GM19035 (cell line): ENCODE measurements around the gene USP6NL.

Experiments used
- ATAC-seq: cut with Tn5 transposase; IDR thresholded peaks from one replicate; pipeline ENCODE4 v1.9.1; 2021; ENCODE audit not compliant: unreplicated experiment

Gene USP6NL

GRCh38 chr10:11594589-11595394, 16.7 kb downstream of the USP6NL start:
- ATAC-seq = no peak

- ATAC-seq = no peak
Observed at GRCh38 chr10:11593612-11594011, 17.8 kb downstream of the USP6NL start.

DNA sequence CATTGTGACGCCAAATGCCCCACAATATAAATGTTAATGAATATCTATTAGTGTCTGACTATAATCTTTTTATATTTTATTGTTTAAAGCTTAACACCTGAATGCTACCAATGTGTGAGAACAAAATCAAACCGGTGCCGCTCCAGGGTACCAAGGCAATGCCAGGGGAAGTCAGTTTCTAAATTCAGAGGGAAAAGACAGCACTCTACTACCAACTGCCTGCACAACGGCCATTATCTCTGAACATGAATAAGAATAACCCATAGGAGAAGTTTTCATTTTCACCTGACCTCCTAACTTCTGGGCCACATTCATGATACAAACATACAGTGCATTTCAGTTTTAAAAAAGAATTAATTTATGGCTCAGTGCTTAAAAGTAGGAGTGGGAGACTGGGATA, 21.7 kb downstream of the USP6NL start:
- no peak for ATAC-seq

DNA sequence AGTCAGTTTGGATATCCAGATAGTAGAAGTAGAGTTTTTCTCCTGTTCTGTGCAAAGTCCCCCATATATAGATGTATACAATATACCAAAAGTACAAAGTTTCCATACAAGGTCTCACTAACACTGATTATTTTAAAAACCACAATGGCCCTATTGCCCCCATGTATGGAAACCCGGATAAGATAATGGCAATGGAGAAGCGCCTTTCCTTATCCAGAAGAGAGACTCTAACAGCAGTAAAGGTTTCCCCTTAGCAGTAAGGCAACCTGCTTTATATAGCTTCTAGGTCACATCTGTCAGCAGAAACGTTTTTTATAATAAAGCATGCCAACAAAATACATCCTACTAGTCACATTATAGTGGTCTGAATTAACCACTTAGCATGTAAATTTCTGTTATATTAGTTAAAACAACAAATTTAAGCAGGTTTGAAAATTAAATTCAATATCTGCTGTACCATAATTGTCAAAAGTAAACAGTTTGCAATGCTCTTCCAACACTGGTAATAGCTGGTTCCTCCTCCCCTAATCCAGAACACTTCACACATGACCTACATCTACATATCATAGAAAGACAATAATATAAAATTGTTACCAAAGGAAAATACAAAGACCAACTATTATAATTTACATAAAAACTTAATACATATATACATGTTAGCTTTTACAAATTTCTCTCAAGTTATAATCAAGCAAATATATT, 22.4 kb downstream of the USP6NL start:
- ATAC-seq = no peak

DNA sequence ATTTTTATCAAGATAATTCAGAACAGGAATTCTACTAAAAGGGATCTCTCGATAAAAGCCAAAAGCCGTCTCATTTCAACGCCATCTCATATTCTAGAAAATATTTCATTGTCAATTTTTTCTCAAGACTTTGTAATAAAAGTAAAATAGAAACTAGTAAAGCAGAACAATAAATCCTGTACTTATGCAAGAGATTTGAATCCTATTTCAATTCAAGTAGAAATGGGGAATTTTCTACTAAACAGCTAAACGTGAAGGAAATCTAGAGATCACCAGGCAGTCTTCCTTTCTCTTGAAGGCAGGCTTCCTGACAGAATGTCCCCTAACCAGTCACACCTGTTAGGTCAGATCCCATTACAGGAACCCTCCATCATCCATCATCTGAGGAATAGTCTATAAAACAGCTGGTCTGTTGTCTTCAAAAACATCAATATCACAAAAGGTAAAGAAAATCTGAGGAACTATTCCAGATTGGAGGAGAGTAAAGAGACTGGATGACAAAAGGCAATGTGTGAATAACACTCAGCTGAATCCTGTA, 23.7 kb downstream of the USP6NL start:
- no peak for ATAC-seq

GRCh38 chr10:11586170-11586569, 25.3 kb downstream of the USP6NL start:
- ATAC-seq = no peak

GRCh38 chr10:11581213-11581612, 30.2 kb downstream of the USP6NL start:
- no peak for ATAC-seq

DNA sequence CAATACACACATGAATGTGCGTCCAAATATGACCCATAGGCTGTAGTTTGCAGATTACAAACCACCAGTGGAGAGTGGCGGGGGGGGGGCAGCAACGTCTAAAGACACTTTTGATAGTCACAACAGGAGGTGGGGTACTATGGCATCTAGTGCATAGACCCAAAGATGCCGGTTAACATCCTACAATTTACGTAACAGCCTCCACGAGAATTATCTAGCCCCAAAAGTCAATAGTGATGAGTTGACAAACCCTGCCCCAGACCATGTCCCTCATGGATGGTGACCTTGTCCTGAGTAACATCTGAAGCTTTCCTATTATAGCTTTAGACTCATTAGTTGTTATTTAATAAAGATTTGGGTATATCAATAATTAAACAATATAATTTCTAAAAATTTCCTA, 31.6 kb downstream of the USP6NL start:
- ATAC-seq = no peak

DNA sequence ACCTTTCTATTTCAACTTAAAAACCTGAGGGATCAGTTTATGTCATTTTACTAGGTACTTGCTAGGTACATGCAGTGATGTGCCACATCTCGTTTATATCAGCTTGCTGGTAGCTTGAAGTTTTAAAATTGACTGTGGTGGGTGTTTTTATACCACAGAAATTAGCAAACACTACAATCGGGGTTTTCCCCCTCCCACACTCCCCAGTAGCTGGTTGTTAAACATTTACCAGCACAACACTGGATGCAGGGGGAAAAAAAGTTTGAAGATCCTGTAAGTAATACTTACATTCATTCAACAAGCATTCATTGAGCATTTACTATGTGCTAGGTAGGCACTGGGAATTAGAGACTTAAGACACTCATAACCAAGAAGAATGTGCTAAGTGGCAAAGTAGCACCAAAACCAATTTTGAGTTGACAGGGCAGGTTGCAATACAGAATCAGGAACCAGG, 32.6 kb downstream of the USP6NL start:
- ATAC-seq = peak; percentile 71

DNA sequence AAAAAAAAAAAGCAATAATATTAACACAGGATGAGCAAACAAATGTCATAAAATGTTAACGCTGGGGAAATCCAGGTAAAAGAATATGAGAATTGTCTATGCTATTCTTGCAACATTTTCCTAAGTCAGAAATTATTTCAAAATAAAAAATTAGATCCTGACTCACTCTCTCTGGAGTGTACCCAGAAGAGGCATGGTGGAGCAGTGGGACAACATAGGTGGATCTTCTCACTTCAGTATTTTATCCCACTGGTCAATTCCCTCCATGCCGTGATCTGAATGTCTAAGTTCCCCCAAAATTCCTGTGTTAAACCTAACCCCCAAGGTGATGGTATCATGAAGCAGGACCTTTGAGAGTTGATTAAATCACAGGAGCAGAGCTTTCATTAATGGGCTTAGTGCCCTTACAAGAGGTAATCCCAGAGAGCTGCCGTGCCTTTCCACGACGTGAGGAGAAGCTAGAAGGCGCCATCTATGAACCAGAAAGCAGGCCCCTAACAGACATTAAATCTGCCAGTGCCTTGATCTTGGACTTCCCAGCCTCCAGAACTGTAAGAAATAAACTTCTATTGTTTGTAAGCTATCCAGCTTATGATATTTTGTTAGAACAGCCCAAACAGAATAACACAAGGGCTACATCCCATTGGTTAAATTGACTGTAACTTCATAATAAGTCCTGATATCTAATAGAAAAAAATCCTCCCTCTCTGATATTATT, 35.2 kb downstream of the USP6NL start:
- no peak for ATAC-seq

DNA sequence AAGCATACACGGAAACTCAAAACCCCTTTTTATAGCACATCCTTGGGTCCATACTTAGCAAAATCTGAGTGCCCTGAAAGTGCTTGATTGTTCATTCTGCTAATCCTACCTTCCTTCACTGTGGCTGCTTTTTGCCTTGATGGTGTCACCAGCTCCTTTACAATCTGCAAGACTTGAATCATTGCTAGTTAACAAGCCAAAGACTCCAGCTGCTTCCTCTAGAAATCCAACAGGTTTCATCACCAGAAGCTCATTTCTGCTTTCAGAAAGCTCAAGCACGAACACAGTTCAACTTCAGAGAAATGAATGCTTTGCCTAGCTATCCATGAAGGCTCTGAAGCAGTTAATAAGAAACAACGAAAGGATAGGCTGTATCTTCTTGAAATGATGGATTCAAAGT, 38.0 kb downstream of the USP6NL start:
- no peak for ATAC-seq

- no peak for ATAC-seq
Observed at GRCh38 chr10:11570751-11571150, 40.7 kb downstream of the USP6NL start.

GRCh38 chr10:11569471-11569870, 42.0 kb downstream of the USP6NL start:
- no peak for ATAC-seq

- ATAC-seq = no peak
Observed at GRCh38 chr10:11568578-11568977, 42.9 kb downstream of the USP6NL start.

DNA sequence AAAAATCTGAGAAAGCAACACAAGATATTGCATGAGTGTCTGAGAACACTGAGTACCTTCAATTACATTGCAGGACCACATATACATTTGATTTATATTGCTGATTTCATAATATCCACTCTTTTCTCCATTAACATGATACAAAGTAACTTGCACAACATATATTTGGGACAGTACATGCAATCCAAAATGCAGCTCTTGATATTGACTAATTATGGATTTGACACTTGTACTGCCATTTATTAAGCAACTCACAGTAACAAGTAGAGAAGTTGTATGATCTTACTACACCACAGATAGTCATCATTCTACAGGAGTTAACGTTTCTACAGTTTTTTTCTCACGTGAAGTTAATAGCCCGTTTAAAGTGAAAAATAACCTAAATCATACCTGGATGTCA, 46.7 kb downstream of the USP6NL start:
- no peak for ATAC-seq

DNA sequence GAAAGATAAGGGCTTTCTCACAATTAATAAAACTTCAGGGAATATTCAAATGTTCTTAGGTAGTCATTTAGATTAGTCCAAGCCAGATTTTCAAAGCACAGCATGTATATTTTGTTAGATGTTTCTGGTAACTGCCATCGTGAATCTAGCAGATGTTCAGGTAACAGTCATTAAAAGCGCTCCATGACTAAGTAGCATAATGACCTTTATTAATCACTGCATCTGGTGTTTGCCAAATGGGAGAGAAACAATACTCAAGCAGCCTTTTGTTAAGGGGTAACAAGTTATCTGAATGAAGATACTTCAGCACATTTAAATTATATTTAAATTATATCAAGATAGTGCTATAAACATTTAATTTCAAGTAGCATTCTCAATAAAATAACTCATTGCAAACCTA, 47.5 kb downstream of the USP6NL start:
- ATAC-seq = no peak

DNA sequence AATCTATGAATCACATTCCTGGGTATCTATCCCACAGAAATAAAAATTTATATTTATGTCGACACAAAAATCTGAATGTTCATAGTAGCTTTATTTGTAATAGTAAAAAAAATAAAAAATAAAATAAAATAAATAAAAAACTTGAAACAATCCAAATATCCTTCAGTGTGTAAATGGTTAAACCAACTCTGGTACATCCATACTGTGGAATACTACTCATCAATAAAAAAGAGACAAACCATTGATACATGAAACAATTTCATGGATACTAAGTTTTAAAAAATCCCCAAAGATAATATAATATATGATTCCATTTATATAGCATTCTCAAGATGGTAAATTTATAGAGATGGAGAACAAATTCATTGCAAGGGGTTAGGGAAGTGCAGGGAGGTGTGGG, 48.6 kb downstream of the USP6NL start:
- no peak for ATAC-seq

GRCh38 chr10:11560076-11560709, 51.3 kb downstream of the USP6NL start:
- ATAC-seq = peak; percentile 75

GRCh38 chr10:11557967-11558366, 53.5 kb downstream of the USP6NL start:
- no peak for ATAC-seq

DNA sequence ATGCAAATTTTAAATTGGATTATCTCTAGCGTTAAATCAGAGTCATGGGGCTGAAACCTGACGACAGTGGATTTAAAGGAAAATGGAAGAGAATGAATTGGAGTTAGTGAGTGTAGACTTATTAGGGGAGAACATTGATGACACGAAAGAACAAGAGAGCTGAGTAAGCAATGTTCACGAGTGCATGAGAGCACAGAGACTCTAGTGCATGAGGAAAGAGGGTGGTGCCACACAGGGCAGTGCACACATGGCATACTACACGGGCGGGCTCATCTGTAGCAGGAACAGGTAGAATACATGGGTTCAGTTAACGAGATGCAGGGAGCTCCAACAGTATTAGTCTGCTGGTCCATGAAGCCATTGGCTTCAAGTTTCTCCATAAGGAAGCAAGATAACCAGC, 53.9 kb downstream of the USP6NL start:
- ATAC-seq = no peak

- ATAC-seq = no peak
Observed at GRCh38 chr10:11555556-11555955, 55.9 kb downstream of the USP6NL start.
